ENCODE measurements around the gene SLC22A5. TPM values are rescaled to one million over a fixed set of nuclear protein-coding genes. Genes with fewer than 3 reads are reported as not detected.

SLC22A5 gene
- total RNA-seq, 1 experiment from 2014 or later, result 3.6 TPM

GRCh38 chr5:132362086-132362485, 7.4 kb upstream of the SLC22A5 start (continued):
- TF ChIP-seq AFF4 (CRISPR knock-in tag; IDR thresholded peaks at IDR 0.05; ENCODE audit: borderline replicate concordance) (no peak), ETV6 (CRISPR knock-in tag; IDR thresholded peaks at IDR 0.05) (no peak), ESRRA (CRISPR knock-in tag; IDR thresholded peaks at IDR 0.05; ENCODE audit: borderline replicate concordance) (no peak), NFATC4 (CRISPR knock-in tag; IDR thresholded peaks at IDR 0.05) (no peak), CREB1 (CRISPR knock-in tag; IDR thresholded peaks at IDR 0.05) (no peak), PRRX2 (CRISPR knock-in tag; IDR thresholded peaks at IDR 0.05) (no peak), OVOL2 (CRISPR knock-in tag; IDR thresholded peaks at IDR 0.05; ENCODE audit: borderline replicate concordance) (no peak)
- TF ChIP-seq, protein P1, sequence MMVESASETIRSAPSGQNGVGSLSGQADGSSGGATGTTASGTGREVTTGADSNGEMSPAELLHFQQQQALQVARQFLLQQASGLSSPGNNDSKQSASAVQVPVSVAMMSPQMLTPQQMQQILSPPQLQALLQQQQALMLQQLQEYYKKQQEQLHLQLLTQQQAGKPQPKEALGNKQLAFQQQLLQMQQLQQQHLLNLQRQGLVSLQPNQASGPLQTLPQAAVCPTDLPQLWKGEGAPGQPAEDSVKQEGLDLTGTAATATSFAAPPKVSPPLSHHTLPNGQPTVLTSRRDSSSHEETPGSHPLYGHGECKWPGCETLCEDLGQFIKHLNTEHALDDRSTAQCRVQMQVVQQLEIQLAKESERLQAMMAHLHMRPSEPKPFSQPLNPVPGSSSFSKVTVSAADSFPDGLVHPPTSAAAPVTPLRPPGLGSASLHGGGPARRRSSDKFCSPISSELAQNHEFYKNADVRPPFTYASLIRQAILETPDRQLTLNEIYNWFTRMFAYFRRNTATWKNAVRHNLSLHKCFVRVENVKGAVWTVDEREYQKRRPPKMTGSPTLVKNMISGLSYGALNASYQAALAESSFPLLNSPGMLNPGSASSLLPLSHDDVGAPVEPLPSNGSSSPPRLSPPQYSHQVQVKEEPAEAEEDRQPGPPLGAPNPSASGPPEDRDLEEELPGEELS (CRISPR knock-in tag; IDR thresholded peaks at IDR 0.05), result no peak
- TF ChIP-seq, protein P2, sequence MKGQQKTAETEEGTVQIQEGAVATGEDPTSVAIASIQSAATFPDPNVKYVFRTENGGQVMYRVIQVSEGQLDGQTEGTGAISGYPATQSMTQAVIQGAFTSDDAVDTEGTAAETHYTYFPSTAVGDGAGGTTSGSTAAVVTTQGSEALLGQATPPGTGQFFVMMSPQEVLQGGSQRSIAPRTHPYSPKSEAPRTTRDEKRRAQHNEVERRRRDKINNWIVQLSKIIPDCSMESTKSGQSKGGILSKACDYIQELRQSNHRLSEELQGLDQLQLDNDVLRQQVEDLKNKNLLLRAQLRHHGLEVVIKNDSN (CRISPR knock-in tag; IDR thresholded peaks at IDR 0.05), result no peak

DNA sequence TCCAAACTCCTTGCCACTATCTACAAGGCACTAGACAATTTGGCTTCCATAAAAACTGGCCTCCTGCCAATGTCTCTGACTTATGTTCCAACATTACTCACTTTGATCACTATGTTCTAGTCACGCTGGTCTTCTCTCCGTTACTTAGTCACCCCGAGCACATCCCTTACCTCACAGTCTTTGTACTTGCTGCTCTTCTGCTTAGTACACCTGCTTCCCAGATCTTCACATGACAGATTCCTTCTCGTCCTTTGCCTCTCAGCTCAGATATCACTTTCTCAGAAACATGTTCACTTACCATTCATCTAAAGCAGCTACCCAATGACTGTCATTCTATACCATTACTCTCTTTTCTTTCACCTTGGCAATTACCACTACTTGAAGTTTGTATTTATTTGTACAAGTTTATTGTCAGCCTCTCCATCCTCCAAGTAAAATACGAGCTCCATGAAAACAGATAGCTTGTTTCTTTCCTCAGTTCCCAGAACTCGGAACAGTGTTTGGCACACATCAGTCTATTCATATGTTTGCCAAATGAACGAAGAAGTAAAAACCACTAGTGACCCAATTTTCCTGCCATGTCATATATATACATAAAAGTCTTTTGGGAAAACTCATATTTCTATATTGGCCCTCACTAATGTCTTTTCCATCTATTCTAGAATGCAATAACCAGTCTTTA, 5.9 kb upstream of the SLC22A5 start:
- Mint-ChIP-seq H3K27me3 (ENCODE audit: low read depth) (no peaks in the 10 kb centered on the region; the same call in 1 of the 2 replicates), H3K4me3 (no peak overlapping the region), H3K4me1 (no peaks in the 10 kb centered on the region), H3K36me3 (no peaks in the 10 kb centered on the region), H3K27ac (no peak overlapping the region), H3K9me3 (no peaks in the 10 kb centered on the region)
- ChIA-PET CTCF (no interaction called here), POLR2A (interaction anchor here (1.0 kb wide), 1 partner anchor 69 kb away, joined by 3 read pairs; no protein-coding TSS in a partner anchor)
- ATAC-seq (no peak), DNase-seq (ENCODE audit: low spot score) (no peak)
- no peak for TF ChIP-seq SMAD3 (CRISPR knock-in tag; IDR thresholded peaks at IDR 0.05; ENCODE audit: borderline replicate concordance)
- TF ChIP-seq IRF1 (CRISPR knock-in tag; IDR thresholded peaks at IDR 0.05), result no peak
- TF ChIP-seq MAX (CRISPR knock-in tag; IDR thresholded peaks at IDR 0.05), result no peak
- no peak for TF ChIP-seq TP53 (CRISPR knock-in tag; IDR thresholded peaks at IDR 0.05)
- no peak for TF ChIP-seq RORB (CRISPR knock-in tag; IDR thresholded peaks at IDR 0.05)
- no peak for TF ChIP-seq ATF6 (CRISPR knock-in tag; IDR thresholded peaks at IDR 0.05)
- no peak for TF ChIP-seq JUN (CRISPR knock-in tag; IDR thresholded peaks at IDR 0.05)
- TF ChIP-seq ZNF396 (CRISPR knock-in tag; IDR thresholded peaks at IDR 0.05; ENCODE audit: borderline replicate concordance), result no peak
- no peak for TF ChIP-seq ZSCAN18 (CRISPR knock-in tag; IDR thresholded peaks at IDR 0.05)
- no peak for TF ChIP-seq AFF4 (CRISPR knock-in tag; IDR thresholded peaks at IDR 0.05; ENCODE audit: borderline replicate concordance)
- TF ChIP-seq ZNF416 (CRISPR knock-in tag; IDR thresholded peaks at IDR 0.05), result no peak

Measured in WTC11 (cell line).